Neural cell (in vitro differentiated cells): ENCODE measurements around the gene MAGI1.

Source experiments
- CTCF ChIP-seq: fragments of 450-650 bp; IDR thresholded peaks from 2 replicates; pipeline ENCODE4 v1.5.1; 2014; ENCODE audit warnings: antibody characterized with exemption, mild to moderate bottlenecking, moderate library complexity; ENCODE audit not compliant: poor library complexity, severe bottlenecking
- EZH2 ChIP-seq: fragments of 200-600, 300-800 bp; shearing (Covaris generic), sonication (generic); IDR thresholded peaks from 2 replicates; pipeline ENCODE4 v1.6.1; 2014; ENCODE audit warnings: antibody characterized with exemption, low read length, borderline replicate concordance, mild to moderate bottlenecking; ENCODE audit not compliant: insufficient read depth, poor library complexity, severe bottlenecking
- MXI1 ChIP-seq: fragments of 450-650 bp; conservative IDR thresholded peaks from 2 replicates; pipeline ENCODE4 v1.6.1; 2014; ENCODE audit warnings: antibody characterized with exemption, mild to moderate bottlenecking; ENCODE audit not compliant: poor library complexity, severe bottlenecking
- RAD21 ChIP-seq: fragments of 450-650 bp; conservative IDR thresholded peaks from 2 replicates; pipeline ENCODE4 v1.6.1; 2014; ENCODE audit warnings: antibody characterized with exemption, mild to moderate bottlenecking, moderate library complexity
- TAF1 ChIP-seq: IDR thresholded peaks from 2 replicates; pipeline ENCODE4 v1.6.1; 2012; ENCODE audit warnings: low read depth

GRCh38 chr3:66029443-66029842, 9.3 kb downstream of the MAGI1 start:
- TF ChIP-seq CTCF (no peak), MXI1 (no peak), EZH2 (no peak), TAF1 (no peak), RAD21 (no peak)
